ENCODE data around the gene HSBP1L1. TPM values are rescaled to one million over a fixed set of nuclear protein-coding genes. Genes with fewer than 3 reads are reported as not detected.

Gene HSBP1L1
- total RNA-seq, 1 donor from 2014 or later, result 13.8 TPM

DNA sequence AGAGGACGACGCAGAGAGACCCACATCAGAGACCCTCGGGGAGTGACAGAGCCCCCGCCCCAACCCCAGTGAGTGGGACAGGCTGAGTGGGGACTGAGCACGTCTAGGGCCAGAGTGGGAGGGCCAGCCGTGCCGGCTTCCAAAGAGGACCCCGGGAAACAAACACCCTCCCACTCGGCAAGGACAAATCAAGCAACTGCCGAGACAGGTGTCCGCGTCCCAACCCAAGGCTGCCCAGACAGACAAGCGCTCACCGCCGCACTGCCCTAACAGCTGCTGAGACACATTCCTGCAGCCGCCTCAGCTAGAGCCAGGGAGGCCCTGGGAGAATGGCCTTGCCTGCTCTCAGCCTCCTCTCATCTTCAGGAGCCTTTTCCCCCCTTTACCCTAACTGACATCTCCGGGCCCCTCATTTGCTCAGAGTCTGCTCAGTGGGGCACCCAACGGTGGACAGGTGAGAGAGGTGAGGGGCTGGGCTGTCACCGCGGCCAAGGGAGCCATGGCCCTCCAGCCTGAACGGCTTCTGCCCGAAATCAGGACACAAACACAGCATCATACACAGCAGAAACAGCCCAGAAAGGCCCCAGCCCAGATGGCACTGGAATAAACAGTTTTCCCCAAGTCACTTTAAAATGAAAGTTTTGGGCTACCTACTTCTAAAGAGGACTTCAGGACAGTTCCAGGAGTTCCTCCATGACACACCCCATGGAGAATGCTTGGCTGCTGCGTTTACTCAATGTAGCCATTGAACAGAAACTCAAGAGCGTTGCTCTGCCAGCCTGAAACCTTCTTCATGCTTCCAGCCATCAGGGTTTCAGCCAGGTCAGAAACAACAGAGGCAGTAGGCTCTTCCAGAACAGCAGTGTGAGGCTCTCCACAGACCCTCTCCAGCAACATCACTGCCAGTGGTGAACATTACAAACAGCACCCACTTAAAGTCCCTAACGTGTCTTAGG, 36.6 kb upstream of the HSBP1L1 start:
- ATAC-seq (ENCODE audit: poor library complexity), result no peak
- intact Hi-C loops (cut with DNase I), result no loop called here
- DNase-seq, result peak; percentile 43

DNA sequence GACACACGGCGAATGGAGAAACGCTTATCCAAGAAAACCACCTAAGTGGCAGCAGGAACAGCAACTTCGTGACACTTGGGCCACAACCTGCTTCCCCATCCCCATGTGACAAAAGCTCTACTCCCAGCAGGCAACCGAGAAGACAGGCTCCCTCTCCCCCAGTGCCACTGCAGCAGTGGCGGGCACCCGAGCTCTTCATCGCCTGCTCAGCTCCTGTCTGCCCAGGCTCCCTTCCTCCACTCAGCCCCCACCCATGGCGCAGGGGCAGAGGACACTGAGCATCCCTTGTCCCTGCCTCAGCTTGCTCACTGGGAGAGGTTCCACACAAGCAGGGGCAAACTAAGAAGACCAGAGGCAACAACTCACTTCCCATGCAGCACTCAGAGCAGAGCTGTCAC, 35.9 kb upstream of the HSBP1L1 start:
- ATAC-seq (ENCODE audit: poor library complexity), result no peak
- intact Hi-C loops (cut with DNase I), result no loop called here
- no peak for DNase-seq

DNA sequence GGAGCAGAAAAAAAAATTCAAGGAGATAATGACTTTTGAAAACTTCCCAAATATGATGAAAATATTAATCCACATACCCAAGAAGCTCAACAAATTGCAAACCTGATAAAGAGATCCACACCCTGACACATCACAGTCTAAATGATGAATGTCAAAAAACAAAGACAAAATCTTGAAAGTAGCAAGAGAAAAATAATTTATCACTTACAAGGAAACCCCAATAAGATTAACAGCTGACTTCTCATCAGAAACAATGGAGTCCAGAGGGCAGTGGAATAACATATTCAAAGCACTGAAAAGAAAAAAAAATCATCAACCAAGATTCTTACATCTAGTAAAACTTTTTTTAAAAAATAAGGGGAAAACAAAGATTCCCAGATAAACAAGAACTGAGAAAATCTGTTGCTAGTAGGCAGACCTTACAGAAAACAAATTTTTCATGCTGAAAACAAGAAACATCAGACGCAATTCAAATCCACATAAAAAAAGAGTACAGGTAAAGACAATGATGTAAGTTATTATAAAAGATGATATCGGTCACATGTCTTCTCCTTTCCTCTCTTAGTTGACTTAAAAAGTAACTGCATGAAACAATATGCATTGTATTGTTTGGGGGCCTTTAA, 34.3 kb upstream of the HSBP1L1 start:
- intact Hi-C loops (cut with DNase I), result no loop called here
- ATAC-seq (ENCODE audit: poor library complexity) (no peak), DNase-seq (no peak)

DNA sequence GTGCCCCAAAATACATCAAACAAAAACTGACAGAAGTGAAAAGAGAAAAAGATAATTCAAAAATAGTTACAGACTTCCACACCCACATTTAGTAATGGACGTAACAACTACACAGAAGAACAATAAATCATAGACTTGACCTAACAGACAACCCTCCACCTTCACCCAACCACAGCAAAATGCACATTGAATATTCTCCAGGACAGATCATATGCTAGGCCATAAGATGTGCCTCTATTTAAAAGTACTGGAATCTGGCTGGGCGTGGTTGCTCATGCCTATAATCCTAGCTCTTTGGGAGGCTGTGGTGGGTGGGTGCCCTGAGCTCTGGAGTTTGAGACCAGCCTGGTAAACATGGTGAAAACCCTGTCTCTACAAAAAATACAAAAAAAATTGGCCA, 33.0 kb upstream of the HSBP1L1 start:
- intact Hi-C loops (cut with DNase I), result no loop called here

DNA sequence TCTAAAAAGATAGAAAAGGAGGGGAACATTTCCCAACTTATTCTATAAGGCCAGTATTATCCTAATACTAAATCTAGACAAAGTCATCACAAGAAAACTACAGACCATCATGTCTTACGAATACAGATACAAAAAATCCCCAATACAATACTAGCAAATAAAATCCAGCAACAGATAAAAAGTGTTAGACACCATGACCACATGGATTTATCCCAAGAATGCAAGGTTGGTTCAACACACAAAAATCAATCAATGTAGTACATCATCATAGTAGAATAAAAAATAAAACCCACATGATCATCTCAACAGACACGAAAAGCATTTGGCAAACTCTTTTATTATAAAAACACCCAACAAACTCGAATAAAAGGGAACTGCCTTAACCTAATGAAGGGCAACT, 31.5 kb upstream of the HSBP1L1 start:
- DNase-seq (no peak), ATAC-seq (ENCODE audit: poor library complexity) (no peak)
- intact Hi-C loops (cut with DNase I), result no loop called here

More for the DNA sequence above, 33.0 kb upstream of the HSBP1L1 start:
- no peak for ATAC-seq (ENCODE audit: poor library complexity)
- no peak for DNase-seq

DNA sequence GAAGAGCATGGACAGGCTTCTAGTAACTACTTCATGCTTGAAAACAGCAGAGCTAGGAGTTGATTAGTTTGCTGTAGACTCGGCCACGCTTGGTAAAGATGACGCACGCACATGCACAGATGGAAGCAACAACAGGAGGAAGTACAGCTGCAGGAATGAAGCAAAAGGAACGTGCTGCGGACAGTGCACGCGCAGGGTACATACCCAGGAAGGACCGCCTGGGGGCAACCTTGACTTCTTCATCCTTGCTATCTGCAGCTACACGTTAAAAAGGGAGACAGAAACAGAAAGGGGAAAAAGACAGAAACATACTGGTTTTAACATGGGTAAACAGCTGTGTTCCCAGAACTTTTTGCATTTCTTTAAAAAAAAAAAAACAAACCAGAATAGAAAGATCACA, 30.7 kb upstream of the HSBP1L1 start:
- DNase-seq (no peak), ATAC-seq (ENCODE audit: poor library complexity) (peak; percentile 69)
- intact Hi-C loops (cut with DNase I), result no loop called here

DNA sequence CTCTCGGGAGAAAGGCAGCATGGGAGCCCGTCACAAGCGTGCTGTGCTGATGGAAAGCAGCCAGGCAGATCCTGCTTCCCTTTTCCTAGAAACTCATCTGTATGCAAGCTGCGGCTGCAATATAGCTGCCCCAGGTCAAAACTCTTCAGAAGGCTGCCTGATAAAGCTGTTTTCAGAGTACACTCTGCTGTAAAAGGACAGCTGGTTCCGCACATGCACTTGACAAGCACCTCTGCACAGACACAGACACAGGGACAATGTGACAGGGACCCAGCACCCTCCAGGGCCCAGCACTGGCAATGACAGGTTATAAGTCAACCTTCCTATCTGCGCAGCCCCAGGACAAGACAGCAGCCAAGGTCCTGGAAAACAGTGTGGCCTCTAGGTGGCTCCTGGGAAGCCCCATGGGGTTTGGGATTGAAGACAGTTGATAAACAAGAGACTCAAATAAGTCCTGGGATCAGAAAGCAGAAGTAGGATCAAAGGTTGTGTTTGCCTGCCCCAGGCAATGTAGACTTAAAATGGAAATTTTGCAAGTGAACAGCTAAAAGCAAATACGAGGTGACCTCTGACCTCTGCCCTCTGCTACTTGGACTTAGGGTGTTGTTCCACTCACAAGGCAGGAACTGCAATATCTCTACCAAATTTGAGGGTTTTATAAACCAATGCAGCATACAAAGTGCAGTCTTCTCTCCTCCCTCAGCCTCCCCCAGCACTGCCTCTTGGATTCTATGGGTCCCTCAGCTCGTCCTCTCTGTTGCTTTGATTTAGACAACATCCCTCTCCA, 29.9 kb upstream of the HSBP1L1 start:
- DNase-seq, result peak; percentile 66
- ATAC-seq (ENCODE audit: poor library complexity), result peak; percentile 95
- intact Hi-C loops (cut with DNase I), result no loop called here

DNA sequence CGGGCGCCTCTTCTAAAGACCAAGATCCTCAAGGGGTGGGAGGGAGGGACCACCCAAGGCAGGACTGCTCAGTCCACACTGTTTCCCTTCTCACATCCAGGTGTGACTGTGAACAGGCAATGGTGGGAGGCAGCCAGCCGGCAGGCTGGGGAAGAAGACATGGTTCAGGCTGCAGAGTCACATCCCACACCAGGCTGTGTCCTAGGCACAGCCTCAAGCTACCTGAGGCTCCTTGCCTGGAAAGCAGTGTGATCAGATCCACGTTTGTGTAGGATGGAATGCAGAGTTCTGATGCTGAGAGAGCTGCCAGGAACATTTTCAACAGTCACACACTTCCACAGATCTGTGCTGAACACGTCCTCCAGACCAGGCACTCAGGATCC, 29.4 kb upstream of the HSBP1L1 start:
- peak; percentile 7 for DNase-seq
- ATAC-seq (ENCODE audit: poor library complexity), result no peak
- intact Hi-C loops (cut with DNase I), result no loop called here

DNA sequence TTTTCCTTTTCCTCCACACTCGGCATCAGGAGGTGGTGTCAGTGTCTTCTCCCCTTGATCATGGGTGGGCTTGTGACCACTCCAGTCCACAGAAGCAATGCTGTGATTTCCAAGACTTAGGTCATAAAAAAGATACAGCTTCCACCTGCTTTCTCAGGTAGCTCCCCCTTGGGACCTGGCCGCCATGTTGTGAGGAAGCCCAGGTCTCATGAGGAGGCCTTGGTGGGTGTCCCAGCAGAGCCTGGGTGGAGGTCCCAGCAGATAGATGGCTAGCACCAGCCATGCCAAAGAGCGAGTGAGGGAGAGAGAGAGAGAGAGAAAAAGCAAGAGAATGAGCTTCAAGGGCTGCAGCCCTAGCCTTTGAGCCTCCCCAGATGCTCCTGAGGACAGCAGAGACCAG, 28.9 kb upstream of the HSBP1L1 start:
- ATAC-seq (ENCODE audit: poor library complexity) (no peak), DNase-seq (peak; percentile 13)
- intact Hi-C loops (cut with DNase I), result no loop called here

DNA sequence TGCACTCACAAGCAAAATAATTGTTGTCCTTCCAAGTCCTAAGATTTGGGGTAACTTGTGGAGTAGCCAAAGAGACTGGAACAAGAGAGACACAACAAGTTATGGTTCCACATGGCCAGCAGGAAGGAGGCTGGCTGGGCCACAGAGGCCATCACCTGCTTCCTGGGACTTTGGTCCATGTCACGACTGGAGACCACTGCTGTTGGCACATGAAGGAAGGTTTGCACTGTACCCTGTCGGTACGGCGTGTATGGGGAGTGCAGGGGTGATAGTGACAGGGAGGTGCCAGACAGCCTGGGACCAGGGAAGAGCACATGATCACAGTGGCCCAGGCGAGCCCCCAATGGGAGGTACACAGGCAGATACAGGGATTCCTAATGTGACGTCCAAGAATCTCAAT, 28.5 kb upstream of the HSBP1L1 start:
- DNase-seq (no peak), ATAC-seq (ENCODE audit: poor library complexity) (no peak)
- intact Hi-C loops (cut with DNase I), result no loop called here

DNA sequence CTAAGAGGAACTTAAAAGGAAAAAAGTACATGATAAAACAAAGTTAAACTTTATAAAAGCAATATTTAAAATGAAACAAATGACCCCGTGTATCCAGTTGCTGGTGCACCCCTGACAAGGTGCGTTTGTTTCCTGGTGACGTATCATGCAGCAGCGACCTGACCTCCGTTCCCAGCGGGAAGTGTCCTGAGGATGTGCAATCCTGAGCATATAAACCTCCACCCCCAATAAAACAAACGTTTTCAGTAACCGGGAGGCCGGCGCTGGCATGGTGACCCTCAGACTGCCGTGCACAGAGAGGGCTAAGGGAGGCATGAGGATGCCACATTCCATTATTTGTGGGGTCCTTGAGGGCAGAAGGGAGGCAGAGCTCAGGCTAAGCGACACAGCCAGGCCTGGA, 27.8 kb upstream of the HSBP1L1 start:
- intact Hi-C loops (cut with DNase I), result no loop called here
- DNase-seq (peak; percentile 20), ATAC-seq (ENCODE audit: poor library complexity) (no peak)

DNA sequence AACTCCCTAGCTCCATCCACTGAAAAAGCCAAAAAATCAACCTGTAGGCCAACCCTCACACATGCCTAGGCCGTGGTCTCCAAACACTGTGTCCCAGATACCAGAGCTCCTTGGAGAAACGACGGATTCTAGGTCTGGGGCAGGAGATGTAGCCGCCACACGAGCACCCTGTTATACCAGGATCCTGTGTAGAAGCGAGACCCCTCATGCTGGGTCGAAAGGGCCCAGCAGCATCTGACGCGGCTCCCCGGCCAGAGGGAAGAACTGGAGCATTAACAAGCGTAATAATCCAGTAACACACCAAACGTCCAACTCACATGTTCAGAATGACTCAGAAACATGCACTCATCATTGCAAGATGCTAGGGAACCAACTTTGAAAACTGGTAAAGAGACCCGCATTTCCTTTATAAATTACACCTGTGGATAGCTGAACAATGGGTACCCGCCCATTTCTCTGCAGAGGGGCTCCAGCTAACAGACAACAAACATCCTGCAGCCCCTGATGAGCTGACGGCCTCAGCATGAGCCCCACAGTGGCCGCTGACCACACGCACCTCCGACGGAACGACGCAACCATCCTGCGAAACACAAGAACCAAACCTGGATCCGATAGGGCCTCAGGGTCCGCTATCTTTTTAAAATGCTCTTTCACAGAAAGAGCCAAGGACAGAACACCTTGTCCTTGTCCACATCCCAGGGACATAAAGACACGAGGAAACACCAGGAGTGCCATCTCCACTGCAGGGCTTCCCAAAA, 27.2 kb upstream of the HSBP1L1 start:
- peak; percentile 11 for DNase-seq

DNA sequence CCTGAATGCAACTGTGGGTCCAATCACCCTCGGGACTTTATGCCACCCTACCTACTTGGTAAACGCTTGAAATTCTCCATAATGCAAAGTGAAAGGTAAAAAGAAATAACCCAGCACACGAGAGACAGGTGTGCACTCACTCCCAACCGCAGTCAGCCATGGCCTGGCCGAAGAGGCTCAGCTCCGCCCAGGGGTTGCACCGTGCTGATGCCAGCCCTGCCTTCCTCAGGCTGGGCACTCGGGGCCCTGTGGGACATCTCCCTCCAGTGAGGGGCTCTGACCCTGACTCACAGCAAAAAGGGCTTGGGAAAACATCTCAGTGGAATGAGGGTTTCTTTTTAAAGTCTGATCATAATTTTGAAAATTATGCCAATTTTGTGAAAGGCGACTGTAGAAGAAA, 26.2 kb upstream of the HSBP1L1 start:
- DNase-seq (no peak), ATAC-seq (ENCODE audit: poor library complexity) (no peak)
- intact Hi-C loops (cut with DNase I), result no loop called here

More for the DNA sequence above, 27.2 kb upstream of the HSBP1L1 start:
- ATAC-seq (ENCODE audit: poor library complexity), result no peak
- intact Hi-C loops (cut with DNase I), result no loop called here

DNA sequence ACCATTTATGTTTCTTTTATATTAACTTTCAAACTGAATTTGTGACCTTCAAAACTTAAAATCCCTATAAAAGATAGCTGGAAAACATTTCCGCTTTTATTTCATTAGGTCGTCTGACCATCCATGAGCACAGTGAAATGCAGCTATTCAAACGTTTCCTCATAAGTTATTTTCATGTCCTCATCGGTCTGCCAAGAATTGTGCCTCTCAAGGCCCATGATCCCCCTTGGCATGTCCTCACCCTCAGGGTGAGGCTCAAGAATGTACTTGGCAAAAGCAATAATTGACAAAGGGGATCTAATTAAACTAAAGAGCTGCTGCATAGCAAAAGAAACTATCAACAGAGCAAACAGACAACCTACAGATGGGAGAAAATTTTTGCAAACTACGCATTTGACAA, 25.3 kb upstream of the HSBP1L1 start:
- DNase-seq, result no peak
- no peak for ATAC-seq (ENCODE audit: poor library complexity)
- intact Hi-C loops (cut with DNase I), result no loop called here

DNA sequence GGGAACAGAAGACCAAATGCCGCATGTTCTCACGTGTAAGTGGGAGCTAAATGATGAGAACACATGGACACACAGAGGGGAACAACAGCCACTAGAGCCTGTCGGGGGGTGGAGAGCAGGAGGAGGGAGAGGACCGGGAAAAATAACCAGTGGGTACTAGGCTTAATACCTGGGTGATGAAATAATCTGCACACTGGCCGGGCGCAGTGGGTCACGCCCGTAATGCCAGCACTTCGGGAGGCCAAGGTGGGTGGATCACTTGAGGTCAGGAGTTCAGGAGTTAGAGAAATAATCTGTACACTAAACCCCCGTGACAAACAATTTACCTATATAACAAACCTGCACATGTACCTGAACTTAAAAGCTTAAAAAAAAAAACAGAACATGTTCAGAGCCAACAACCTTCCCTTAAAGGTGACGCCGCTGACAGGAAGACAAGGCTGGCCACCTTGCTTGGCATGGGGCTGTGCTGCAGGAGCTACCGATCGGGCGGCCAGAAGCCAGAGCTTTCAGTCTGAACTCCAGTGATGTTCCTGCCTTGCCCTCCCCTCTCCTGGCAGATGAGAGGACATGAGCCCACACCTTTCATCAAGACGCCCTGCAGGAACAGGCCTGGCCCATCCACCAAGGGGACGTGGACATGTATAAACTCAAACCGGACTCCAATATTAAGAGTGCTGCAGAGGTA, 24.2 kb upstream of the HSBP1L1 start:
- intact Hi-C loops (cut with DNase I), result no loop called here
- peak; percentile 35 for DNase-seq
- no peak for ATAC-seq (ENCODE audit: poor library complexity)

DNA sequence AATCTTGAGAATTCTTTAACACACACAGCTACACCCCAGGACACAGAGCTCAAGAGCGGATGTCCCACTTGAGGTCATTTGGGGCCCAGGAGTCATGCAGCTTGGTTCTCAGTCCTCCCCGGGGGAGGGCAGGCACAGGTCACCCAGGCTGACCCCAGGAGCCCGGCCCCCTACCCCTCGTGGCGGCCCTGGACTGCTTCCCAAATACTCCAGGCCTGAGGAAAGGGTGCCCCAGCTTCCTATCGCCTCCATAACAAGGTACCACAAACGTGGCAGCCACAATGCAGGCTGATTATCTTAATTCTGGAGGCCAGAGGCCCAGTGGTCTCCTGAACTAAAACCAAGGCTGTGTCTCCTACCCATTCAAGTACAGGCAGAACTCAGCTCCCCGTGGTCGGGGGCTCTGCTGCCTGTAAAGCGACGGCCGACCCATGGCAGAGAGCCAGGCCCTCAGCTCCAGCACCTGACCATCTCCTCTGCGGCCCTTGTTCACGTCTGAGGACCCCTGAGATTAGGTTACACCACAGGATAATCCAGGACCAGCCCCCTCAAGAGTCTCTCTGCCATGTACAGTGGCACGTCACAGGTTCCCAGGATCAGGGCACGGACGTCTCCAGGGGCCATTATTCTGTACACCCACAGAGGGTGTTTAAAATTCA, 23.5 kb upstream of the HSBP1L1 start:
- DNase-seq (no peak), ATAC-seq (ENCODE audit: poor library complexity) (no peak)
- intact Hi-C loops (cut with DNase I), result no loop called here

DNA sequence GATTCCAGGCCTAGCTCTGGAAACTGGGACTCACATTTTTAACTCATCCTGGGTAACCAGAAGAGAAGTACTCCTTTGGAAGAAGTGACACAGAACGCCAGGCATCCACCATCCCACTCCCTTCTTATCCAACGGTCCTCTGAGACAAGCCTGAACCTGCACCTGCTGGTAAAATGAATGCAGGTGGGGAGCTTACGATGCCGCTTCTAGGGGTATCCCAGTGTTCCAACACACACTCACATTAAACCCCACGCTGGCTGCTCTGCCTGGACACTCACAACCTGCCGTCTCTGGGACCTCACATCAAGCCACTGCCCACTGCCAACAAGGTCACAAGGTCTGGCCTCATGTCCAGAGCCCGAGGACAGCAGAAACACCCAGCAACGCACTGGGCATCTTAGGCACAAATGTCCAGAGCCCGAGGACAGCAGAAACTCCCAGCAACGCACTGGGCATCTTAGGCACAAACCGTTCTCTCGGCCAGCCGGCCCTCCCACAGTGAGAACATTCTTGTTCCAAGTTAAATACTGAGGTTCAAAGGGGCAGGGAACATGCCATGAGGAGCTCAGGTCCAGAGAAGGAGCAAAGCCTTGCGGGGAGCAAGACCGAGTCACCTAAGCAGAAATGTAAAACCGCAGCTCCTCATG, 22.8 kb upstream of the HSBP1L1 start:
- DNase-seq (no peak), ATAC-seq (ENCODE audit: poor library complexity) (no peak)
- intact Hi-C loops (cut with DNase I), result no loop called here

Measured in Right ventricle myocardium superior (tissue), 1 donor.